Stimulated activated CD4-positive, alpha-beta T cell treated with anti-CD3 and anti-CD28 coated beads, Interleukin-1b, Interleukin-23, amount 100 ng/mL, for 1 hour (primary cell): ENCODE results near the gene ANGPTL7.
"Not testable (repeated sequence)": the region's sequence is repeated elsewhere in the genome, so short reads cannot be mapped to it uniquely, and the experiment has no call there.

Source experiments
- DNase-seq, 2 donors: peaks; one replicate each; pipeline ENCODE4 v3.0.0-alpha.2; 2020; ENCODE audit warnings: low read depth in 2 of 2

Gene ANGPTL7

DNA sequence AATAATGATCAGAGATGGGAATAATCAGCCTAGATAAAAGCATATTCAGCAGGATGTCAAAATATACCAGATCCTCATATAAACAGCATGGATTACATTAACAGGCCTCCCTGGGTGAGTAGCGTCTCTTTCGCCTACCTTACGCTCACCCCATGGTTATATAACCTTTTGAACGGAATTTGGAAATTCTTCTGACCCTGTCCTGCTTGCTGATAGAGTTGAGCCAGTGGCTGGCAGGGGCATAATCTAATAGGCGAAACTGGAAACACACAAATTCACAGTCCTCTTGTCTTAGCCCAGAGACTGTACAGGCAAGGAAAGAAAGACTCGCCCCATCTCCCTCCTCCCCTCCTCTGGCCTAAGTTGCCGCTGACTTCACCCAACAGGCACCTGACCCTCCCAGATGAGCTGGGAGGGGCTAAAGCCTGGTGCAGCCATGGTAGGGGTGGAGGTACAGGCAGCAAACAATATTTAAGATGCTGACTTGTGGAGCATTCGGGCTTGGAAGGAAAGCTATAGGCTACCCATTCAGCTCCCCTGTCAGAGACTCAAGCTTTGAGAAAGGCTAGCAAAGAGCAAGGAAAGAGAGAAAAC, at the start of gene ANGPTL7:
Gene ANGPTL7 (plus strand): TSS at position 498 of the 594 bp plus-strand sequence. CDS start 225 bp downstream, outside the sequence.
- no peak for DNase-seq

- DNase-seq: no peak
Measured at GRCh38 chr1:11142618-11143391, 46.4 kb upstream of the ANGPTL7 start.

DNA sequence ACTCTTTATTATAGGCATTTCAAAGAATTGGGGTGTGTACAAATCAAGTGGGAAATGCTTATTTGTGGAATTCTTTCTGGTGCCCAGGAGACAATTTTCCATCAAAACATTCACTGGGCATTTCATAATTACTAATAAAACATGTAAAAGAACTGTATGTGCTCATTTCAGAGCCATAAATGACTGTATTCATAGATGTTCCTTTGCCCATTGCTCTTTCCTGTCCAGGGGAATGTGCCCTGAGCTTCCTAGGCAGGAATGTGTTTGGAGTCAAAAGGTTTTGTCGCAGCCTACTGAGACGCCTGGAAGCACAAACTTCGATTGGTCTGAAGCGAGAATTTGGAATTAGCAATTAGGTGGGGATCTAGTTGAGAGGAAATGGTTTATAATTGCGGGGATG, 45.8 kb upstream of the ANGPTL7 start:
- DNase-seq: no peak

GRCh38 chr1:11143907-11144306, 45.2 kb upstream of the ANGPTL7 start:
- DNase-seq: no peak

DNA sequence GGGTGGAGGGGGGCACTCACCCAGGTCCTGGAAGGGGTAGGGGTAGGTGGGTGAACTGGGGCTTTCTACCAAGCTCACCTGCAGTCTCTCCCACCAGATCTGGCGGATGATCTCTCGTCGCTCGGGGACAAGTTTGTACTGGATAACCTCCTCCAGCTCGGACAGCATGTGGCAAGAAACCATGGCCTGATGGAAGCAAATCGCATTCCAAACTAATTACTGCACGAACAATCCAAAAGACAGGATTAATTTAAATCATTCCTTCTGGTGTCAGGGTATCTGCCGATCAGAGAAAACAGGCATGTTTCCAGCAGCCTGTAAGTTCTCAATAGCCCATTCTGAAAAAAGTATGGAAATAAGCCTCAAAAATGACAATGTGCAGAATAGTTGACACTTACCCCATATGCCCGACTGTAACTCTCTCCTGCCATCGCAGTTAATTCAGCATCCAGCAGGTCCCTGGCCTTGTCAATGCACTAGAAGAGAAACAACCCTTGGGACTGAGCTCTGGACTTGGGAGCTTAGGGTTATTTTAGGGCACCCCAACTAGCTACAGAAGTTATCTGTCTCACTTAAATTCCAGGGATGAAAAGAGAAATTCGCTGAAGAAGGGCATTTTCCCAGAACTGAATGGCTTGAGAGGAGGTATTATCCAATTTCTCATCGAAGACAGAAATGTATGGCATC, 44.4 kb upstream of the ANGPTL7 start:
- no peak for DNase-seq

- no peak for DNase-seq
Measured at GRCh38 chr1:11145741-11146140, 43.4 kb upstream of the ANGPTL7 start.

DNA sequence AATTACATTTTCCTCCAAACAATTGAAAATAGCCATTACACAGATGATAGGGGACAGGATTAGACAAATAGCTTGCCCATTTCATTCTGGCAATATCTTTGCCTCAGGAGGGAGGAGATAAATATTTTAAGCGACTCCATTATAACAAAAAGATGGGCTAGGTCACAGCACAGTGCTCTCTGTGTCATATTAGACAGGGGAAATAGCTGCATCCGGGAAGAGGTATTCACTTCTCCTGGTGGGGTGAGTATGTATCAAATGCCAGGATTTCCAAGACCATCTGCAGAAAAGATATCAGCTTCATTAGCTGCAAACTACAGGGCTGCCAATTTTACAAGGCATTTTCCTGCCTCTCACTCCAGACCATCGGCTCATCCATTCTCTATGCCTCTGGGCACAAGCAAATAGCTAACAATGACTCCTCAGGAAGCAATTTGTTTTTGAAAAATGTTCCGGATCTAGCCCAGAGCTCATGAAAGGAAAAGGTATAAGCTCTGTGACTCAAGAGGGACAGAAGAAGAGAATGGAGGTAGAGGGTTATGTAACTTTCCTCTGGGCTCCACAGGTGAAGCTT, 41.9 kb upstream of the ANGPTL7 start:
- no peak for DNase-seq

- DNase-seq: no peak
Measured at GRCh38 chr1:11150326-11150725, 38.8 kb upstream of the ANGPTL7 start.

- DNase-seq: no peak
Measured at GRCh38 chr1:11151114-11151513, 38.0 kb upstream of the ANGPTL7 start.

- no peak for DNase-seq
Measured at GRCh38 chr1:11151826-11152612, 37.1 kb upstream of the ANGPTL7 start.

- no peak for DNase-seq
Measured at GRCh38 chr1:11152755-11153154, 36.4 kb upstream of the ANGPTL7 start.

DNA sequence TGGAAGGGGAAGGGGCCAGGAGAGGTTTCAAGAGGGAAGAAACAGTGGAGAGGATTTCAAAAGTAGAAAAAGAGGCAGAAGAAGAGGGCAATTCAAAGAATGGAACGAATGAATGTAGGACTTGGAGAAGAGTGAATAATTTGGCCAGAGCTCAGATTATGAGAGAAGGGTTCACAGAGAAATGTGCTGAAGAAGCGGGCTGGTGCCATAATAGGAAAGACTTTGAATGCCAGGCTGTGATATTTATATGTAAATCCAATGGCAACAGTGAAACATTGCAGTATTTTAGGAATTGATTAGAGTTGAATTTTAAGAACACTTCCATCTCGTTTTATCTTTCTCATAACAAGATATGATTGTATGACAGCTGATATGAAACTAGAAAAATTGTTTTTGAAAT, 36.0 kb upstream of the ANGPTL7 start:
- DNase-seq: no peak

GRCh38 chr1:11156441-11156840, 32.7 kb upstream of the ANGPTL7 start:
- no peak for DNase-seq

GRCh38 chr1:11156963-11157362, 32.2 kb upstream of the ANGPTL7 start:
- DNase-seq: no peak

- DNase-seq: no peak
Measured at GRCh38 chr1:11157394-11157793, 31.8 kb upstream of the ANGPTL7 start.

- DNase-seq: no peak
Measured at GRCh38 chr1:11157867-11158266, 31.3 kb upstream of the ANGPTL7 start.

GRCh38 chr1:11158291-11158690, 30.9 kb upstream of the ANGPTL7 start:
- DNase-seq: no peak

GRCh38 chr1:11158720-11159321, 30.3 kb upstream of the ANGPTL7 start:
- DNase-seq: no peak

DNA sequence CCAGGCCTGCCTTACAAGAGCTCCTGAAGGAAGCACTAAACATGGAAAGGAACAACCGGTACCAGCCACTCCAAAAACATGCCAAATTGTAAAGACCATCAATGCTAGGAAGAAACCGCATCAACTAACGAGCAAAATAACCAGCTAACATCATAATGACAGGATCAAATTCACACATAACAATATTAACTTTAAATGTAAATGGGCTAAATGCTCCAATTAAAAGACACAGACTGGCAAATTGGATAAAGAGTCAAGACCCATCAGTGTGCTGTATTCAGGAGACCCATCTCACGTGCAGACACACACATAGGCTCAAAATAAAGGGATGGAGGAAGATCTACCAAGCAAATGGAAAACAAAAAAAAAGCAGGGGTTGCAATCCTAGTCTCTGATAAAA, 26.4 kb upstream of the ANGPTL7 start:
- DNase-seq: not testable (repeated sequence)

DNA sequence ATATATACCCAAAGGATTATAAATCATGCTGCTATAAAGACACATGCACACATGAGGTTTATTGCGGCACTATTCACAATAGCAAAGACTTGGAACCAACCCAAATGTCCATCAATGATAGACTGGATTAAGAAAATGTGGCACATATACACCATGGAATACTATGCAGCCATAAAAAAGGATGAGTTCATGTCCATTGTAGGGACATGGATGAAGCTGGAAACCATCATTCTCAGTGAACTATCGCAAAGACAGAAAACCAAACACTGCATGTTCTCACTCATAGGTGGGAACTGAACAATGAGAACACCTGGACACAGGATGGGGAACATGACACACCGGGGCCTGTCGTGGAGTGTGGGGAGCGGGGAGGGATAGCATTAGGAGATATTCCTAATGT, 22.4 kb upstream of the ANGPTL7 start:
- not testable (repeated sequence) for DNase-seq

DNA sequence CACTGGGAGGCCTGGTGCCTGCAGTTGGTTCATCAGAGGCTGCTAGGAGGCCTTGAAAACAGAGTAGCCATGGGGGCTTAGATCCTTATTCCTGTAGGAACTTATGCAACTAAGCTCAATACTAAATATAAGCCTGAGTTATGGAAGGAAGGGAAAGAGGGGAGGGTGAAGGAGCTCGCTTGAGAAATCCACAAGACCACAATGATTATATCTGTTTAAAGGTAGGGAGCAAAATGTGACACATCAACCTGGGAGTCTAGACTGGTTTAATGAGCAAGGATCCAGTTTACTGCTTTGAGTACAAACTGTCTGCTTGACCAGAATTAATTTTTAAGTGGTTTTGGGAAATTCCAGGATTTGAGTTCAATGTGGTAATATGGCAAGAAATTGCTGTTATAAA, 20.4 kb upstream of the ANGPTL7 start:
- no peak for DNase-seq
